Measurements from ENCODE around the gene NPY.
"Not testable (repeated sequence)": the region's sequence is repeated elsewhere in the genome, so short reads cannot be mapped to it uniquely, and the experiment has no call there.

Gene NPY

DNA sequence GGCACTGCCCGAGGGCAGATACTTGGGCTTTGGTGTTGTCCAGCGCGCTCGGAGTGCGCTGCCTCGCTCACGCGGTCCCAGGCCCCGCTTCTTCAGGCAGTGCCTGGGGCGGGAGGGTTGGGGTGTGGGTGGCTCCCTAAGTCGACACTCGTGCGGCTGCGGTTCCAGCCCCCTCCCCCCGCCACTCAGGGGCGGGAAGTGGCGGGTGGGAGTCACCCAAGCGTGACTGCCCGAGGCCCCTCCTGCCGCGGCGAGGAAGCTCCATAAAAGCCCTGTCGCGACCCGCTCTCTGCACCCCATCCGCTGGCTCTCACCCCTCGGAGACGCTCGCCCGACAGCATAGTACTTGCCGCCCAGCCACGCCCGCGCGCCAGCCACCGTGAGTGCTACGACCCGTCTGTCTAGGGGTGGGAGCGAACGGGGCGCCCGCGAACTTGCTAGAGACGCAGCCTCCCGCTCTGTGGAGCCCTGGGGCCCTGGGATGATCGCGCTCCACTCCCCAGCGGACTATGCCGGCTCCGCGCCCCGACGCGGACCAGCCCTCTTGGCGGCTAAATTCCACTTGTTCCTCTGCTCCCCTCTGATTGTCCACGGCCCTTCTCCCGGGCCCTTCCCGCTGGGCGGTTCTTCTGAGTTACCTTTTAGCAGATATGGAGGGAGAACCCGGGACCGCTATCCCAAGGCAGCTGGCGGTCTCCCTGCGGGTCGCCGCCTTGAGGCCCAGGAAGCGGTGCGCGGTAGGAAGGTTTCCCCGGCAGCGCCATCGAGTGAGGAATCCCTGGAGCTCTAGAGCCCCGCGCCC lies at the start of gene NPY:
NPY (plus strand) TSS at position 294 of the 802 bp plus-strand sequence. CDS start 1,051 bp downstream, outside the sequence.
- no peak for DNase-seq (ENCODE audit: low spot score)

DNA sequence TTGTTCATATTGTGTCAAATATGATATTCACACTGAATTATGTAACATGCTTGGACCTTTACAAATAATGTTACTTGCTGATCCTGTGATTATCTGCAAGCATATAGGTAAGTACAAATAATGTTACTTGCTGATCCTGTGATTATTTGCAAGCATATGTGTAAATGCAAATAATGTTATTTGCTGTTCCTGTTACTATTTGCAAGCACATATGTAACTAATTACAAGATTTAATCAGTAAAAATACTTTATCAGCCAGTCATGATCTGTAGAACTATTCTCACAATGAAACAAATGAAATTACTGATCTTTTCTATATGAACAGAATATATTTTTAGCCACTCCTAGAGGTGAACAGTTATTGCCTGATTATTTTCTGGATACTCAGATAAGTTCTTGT lies 44.7 kb upstream of the NPY start:
- DNase-seq (ENCODE audit: low spot score): no peak

DNA sequence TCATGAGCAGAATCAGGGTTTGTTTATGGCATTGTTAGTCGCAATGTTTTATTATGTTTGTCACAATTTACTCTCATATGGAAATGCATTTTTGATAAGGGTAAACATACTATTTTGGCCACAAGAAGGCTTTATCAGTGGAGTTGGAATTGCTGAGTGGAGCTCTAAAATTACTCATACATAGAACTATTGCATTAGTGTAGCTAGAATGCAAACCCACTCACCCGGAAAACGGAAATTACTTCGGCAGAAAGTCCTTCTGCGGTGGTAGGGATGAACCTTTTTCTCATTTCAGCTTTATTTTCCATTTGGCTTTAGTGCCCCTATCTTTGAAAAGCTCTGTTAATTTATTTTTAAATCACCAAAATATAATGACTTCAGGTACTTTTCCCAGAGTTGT lies 42.8 kb upstream of the NPY start:
- DNase-seq (ENCODE audit: low spot score): no peak

DNA sequence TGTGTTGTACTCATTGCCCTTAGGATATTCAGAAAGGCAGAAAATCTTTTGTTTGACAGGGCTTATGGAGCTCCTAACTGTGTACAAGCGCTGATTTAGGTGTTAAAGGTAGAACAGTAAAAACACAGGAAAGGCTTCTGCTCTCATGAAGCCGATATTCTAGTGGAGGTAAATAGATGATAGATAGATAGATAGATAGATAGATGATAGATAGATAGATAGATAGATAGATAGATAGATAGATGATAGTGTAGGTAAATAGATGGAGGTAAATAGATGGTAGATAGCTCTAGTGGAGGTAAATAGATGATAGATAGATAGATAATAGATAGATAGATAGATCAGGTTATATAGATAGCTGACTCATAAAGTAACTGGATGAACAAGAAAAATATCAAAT lies 39.4 kb upstream of the NPY start:
- no peak for DNase-seq (ENCODE audit: low spot score)

DNA sequence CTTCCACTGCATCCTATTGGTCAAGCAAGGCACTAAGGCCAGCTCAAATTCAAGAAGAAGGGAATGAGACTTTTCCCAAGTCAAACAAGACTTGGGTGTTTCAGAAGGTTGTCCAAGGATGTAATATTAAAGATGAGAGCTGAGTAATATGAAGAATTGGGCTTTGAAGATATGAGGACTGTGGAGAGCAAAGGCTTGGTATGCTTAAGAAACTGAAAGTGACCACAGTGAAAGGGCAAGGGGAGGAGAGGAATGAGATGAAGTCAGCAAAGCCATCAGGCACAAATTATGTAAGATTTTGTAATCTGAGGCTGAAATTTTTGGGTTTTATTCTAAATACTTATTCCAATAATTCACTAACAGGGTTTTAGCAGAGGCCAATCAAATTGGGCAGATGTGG lies 38.6 kb upstream of the NPY start:
- DNase-seq (ENCODE audit: low spot score): no peak

DNA sequence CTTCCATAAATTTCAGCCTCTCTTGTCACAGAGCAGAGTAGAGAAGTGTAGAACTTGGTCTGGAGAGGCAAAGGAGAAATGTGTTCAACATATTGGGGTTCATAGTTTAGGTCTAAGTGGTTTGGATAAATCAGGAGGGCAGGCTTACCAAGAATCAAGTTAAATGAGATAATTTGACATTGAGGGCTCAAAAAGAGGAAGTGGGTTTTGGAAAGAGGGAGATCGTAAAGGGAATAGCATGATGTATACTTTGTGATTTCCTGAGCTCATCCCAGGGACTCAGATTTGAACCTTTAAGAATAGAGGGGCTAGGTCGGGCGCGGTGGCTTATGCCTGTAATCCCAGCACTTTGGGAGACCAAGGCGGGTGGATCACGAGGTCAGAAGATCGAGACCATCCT lies 34.7 kb upstream of the NPY start:
- no peak for DNase-seq (ENCODE audit: low spot score)

DNA sequence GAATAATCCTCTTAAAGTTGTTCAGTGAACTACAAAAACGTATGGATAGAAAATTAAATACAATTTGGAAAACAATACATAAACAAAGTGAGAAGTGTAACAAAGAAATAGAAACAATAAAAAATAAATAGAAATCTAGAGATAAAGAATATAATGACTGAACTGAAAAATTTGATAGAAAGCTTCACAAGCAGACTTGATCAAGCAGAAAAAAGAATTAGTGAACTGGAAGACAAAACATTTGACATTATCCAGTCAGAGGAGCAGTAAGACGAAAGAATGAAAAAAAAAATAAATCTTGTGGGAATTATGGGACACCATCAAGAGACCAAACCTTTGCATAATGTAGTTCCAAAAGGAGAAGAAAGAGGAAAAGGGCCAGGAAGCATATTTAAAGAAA lies 32.4 kb upstream of the NPY start:
- DNase-seq (ENCODE audit: low spot score): no peak

DNA sequence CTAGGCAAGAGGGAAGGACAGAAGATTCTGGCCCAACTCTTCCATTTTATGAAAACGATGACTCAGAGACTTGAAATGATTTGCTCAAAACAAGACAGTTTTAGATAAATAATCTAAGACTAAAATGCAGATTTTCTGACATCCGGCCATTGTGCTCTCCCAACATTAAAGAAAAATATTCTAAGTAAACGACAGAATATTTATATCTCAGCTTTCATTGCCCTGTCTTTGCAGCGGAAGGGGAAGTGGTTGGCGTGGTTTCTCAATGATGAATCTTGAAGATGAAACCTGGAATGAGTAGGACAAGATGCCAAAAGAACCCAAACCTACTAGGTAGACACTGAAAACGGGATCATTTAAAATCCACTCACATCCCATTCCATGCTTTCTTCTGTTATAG lies 28.9 kb upstream of the NPY start:
- DNase-seq (ENCODE audit: low spot score): no peak

DNA sequence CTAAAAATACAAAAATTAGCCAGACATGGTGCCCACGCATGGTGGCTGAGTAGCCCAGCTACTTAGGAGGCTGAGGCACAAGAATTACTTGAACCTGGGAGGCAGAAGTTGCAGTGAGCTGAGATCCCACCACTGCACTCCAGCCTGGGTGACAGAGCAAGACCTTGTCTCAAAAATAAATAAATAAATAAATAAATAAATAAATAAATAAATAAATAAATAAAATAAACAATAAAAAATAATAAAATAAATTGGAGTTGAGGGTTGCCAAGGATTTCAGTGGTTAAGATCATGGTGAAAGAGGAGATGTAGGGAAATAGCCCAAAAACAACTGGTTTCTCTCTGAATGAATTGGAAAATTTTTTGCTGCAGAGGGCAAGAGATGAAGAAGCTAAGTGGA lies 25.7 kb upstream of the NPY start:
- DNase-seq (ENCODE audit: low spot score): not testable (repeated sequence)

DNA sequence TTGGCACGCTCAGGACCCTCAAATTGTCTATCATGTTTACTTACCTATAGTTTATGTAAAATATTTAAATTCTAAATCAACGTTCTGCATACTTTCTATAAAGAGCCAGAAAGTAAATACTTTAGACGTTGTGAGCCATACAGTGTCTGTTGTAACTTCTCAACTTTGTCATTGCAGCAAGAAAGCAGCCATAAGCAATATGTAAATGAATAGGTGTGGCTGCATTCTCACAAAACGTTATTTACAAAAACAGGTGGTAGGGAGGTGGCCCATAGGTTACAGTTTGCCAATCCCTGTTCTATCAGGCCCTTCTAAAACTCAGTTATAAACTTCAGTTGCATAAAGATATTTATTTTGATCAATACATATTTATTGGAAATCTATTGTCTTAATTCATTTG lies 12.1 kb upstream of the NPY start:
- DNase-seq (ENCODE audit: low spot score): no peak

DNA sequence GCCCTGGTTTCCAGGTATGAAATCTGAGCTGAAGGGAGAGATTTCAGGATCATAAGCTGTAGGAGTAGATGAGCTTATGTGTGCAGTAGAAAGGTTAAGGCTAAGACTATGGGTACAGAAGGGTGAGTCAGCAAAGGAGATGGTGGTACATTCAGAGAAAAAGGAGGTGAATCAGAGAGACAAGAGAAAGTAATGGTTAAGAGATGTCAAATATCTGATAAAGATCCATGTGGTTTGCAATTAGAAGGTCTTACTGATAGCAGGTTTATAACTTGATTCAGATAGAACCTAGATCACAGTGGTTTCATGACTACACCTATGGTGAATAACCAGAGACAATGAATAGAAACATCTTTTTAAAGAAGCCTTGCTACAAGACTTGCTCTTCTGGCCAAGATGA lies 4.5 kb upstream of the NPY start:
- no peak for DNase-seq (ENCODE audit: low spot score)

DNA sequence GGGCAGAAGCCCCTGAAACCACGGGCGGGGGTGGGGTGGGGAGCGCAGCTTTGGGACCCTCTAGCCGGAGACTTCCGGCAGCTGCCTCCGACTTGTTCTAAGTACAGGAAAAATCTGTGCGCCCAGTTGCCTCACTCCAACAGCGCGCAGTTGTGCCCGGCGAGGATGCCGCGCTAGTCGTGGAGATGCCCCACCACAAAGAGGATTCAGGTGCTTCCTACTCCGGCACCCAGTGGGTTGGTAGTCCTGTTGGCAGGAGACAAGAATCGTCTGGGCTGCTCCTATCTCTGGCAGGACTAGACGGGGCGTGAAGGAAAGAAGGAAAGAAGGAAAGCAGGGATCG lies 465 bp upstream of the NPY start:
- no peak for DNase-seq (ENCODE audit: low spot score)

DNA sequence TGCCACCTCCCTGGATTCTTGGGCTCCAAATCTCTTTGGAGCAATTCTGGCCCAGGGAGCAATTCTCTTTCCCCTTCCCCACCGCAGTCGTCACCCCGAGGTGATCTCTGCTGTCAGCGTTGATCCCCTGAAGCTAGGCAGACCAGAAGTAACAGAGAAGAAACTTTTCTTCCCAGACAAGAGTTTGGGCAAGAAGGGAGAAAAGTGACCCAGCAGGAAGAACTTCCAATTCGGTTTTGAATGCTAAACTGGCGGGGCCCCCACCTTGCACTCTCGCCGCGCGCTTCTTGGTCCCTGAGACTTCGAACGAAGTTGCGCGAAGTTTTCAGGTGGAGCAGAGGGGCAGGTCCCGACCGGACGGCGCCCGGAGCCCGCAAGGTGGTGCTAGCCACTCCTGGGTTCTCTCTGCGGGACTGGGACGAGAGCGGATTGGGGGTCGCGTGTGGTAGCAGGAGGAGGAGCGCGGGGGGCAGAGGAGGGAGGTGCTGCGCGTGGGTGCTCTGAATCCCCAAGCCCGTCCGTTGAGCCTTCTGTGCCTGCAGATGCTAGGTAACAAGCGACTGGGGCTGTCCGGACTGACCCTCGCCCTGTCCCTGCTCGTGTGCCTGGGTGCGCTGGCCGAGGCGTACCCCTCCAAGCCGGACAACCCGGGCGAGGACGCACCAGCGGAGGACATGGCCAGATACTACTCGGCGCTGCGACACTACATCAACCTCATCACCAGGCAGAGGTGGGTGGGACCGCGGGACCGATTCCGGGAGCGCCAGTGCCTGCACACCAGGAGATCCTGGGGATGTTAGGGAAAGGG lies 913 bp downstream of the NPY start:
- DNase-seq (ENCODE audit: low spot score): no peak

DNA sequence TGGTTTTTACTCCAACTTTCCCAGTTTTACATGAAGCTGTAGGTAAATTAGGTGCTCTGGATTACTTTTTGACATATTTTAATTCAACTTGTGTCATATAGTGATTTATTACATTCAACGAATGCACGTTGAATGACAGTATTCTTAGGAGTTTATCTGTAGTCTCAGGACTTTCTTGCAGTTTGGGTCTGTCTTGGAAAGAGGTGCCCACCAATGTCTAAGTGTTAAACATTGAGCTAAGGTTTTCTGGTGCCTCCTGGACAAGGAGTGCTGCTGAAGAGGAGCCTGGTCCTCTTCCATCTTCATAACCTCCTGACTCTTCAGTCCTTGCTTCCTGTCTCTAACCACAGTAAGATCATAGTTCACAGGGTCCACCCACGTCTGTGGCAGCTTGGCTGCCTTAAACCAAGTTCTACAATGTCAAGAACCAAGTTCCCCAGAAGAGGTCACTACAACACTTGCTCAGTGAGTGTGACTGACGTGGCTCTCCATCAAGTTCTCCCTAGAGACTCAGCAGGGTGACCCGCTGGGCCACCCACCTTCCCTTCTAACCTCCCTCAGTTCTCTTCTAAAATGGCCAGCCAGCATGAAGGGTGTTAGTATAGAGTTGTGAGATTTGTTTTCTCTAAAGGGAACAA lies 6.1 kb downstream of the NPY start:
- peak; percentile 77 for DNase-seq (ENCODE audit: low spot score)

DNA sequence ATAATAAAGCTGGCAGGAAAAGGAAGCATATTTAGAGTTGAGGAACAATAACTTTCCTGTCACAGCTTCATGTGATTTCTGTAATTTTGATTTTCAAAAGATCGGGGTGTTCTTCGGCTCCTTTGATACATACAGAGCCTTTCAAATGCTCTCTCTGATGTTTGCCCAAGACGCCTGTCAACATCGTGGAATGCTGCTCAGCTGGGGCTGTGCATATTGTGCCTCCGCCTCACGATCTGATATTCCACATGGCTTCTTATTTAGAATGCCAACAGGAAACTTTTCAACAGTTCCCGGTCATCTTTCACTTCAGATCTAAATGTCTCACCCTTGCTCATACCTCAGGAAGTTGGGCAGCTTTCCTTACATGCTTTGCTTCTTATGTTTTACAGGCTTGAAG lies 7.3 kb downstream of the NPY start:
- no peak for DNase-seq (ENCODE audit: low spot score)

DNA sequence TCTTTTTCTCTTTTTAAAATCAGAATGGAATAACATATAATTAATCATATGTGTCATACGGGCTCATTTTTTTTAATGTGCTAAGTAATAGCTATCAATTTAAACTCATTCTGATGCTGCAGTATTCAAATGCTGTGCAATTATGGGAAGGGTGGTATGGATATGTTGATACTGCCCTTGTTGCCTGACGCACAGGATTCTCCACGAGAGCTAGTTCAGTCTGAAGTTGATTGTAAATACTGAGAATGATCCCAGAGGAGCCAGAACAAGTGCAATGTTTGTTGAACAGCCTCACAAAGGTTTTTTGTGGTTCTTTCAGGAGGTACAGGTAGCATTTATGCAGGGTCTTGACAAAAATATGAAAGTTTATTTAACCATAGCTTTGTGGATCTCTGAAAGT lies 13.4 kb downstream of the NPY start:
- no peak for DNase-seq (ENCODE audit: low spot score)

DNA sequence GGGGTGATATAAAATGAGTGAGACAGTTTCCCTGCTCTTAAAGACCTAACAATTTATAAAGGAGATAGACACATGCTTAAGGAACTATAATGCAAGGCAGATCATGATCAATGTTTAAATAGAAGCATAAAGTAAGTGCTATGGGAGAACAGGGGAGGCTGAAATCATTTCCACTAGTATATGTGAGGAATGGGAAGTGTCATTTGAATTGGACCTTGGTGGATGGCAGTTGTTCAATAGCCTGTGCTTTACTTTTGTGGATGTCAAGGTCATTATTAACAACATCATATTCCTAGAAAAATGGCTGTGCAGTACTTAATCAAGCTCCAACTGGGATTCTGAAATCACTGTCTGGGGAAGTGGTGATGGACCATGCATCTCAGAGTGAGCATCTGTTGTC lies 14.7 kb downstream of the NPY start:
- no peak for DNase-seq (ENCODE audit: low spot score)

DNA sequence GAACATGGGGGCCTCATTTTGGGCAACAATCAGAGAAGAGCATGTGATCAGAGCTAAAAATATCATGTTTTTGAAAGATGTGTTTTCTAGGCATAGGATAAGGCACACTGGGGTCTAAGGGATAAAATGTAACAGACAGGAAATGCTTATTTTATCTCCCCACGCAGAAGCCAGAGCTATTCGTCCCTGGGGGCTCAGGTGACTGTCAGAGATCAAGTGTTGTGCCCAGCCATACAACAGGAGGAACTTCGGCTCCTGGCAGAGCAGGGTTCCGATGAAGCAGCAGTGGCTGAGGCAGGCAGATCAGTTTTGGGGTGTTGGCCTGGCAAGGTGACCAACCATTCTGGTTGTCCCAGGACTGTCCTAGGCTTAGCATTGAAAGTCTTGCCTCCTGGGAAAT lies 15.2 kb downstream of the NPY start:
- no peak for DNase-seq (ENCODE audit: low spot score)

DNA sequence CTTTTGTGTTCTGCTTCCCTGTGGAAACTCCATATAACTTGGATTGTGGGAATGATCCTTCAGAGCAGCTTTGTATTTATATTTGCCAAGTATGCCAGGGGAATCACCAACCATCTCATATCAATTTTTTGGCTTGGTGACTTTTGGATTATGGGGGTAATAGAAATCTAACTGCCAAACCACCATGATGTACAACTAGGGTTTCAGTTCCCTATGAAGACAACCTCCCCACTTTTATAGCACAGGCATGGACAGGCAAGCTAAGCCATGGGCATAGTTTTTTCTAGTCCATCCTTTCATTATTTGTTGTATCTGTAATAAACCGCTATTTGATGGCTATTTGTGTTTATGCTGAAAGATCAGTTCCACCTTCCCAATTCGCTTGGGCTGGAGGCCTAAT lies 17.7 kb downstream of the NPY start:
- DNase-seq (ENCODE audit: low spot score): no peak

DNA sequence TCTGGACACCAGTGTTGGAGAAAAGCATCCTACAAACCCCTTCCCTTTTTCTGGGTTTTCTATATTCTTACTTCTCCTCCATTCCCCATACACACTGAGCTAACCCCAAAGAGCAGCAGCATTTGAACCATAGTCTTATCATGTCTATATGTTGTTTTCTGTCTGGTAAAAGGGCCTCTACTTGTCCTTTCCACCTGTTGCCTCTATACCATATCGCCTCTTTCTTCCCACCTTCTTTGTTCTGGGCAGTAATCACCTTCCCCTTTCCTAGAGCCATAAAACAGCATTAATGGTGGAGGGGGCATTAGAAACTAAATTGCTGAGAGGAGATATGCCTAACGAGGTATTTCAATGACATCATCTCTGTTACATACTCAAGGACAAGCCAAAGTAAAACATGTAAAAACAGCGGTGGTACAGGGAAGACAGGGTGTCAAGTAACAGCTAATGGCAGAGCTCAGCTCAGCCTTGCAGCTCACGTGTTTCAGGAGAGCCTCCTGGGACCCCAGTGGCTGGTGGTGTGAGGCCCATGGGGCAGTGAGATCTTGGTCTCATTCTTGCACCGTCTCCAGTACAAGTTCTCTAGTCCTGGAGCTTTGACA lies 20.6 kb downstream of the NPY start:
- DNase-seq (ENCODE audit: low spot score): no peak

DNA sequence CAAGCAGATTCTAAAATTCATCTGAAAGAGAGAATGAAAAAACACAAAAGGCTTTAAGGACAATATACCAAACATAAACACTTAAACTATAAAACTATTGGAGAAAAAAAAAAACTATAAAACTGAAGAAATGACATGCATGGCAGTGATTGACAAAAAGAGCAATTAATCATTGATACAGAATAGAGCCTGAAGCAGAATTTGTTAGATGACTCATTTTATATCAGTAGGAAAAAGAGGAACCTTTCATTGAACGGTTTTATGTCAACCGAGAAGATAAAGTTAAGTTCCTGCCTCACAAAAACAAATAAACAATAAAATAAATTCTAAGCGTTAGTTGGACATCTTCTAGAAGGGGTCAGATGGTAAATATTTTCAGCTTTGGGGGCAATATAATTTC lies 23.3 kb downstream of the NPY start:
- DNase-seq (ENCODE audit: low spot score): no peak

DNA sequence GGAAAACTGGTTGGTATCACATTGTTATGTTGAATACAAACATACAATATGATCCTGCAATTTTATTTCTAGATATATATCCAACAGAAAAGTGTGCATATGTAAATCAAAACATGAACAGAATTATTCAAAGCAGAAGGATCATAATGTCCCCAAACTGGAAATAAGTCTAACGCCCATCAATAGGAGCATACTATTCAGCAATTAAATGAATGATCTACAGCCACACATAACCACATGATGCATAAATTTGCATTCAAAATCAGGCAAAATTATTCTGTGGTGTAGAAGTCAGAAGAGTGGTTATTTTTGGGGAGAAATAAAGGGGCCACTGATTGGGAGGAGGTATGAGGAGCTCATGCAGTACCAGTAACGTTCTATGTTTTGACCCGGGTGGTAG lies 28.6 kb downstream of the NPY start:
- no peak for DNase-seq (ENCODE audit: low spot score)

DNA sequence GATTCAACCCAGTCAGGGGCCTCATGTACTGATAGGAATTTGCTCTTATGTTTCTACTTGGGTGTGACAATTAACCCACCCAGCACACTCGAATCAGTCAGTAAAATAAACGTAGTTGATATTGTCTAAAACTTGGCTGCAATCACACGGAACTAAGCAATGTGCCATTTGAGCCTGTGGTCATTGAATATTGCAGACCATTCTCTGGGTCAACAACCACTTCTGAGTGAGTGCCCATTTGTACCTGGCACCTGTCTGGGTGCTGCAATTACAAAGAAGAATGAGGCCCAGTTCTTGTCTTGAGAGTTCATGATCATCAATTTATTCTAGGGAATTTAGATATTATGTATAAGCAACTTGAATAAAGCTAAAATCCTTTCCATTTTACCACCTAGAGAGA lies 29.8 kb downstream of the NPY start:
- no peak for DNase-seq (ENCODE audit: low spot score)

Measured in HuH-7 (cell line).